Hematopoietic multipotent progenitor cell treated with erythropoietin and hydrocortisone succinate and interleukin-3 and kit ligand, for 15 days (in vitro differentiated cells): ENCODE results near the gene GCG.

Experiments
- DNase-seq: peaks from one replicate; pipeline ENCODE4 v3.0.0-alpha.2; 2015; ENCODE audit warnings: low spot score

The GCG gene

DNA sequence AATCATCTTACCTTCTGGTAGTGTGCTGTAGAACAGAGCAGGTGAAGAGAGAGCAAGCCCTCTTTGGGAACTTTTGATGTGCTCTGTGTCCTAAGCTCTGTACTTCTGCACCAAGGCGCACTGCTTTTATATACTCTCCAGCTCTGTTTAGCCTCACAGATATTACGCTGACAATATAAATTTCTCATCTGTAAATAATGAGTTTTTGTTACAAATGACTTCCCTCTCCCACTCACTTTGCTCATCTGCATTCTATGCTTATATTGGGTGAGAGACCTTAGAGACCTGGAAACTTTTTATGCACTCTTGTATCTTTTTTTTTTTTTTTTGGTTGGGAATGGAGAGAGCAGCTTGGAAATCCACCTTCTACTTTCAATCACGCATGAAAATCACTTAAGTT is at the start of gene GCG:
GCG (minus strand) TSS at position 101 of the 400 bp plus-strand sequence. CDS start 3,069 bp downstream, outside the sequence.
- DNase-seq = no peak

DNA sequence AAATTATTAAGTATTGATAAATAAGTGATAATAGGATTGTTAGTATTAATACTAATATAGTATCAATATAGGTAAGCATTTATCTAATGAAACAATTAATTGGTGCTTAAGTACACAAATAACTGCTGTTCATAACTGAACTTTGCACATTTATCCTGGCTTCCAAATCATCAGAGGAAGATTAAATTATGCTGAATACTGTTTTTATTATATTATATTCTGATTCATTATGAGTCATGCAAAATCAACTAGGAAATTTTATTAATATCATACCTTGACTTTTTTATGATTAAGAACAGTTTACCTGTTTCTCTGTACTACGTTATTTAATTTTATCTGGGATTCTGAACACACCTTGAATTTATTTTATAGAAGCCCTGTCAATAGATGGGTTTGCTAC is 48.6 kb upstream of the GCG start:
- no peak for DNase-seq

DNA sequence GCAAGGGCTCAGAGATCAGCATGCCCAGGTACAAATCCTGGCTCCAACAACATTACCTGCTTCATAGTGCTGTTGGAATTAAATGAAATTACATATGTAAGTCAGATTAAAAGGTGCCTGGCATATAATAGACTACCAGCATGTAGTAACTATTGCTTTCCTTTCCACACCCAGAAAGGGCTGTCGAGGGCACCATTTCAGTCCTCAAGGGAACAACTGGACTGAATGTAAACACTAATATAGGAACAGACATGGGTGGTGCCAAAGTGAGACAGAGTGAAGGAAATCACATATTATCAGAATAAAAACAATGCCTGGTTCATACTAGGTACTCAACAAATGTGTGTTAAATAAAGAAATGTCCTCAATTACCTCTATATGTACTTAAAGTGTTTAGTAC is 47.9 kb upstream of the GCG start:
- no peak for DNase-seq

DNA sequence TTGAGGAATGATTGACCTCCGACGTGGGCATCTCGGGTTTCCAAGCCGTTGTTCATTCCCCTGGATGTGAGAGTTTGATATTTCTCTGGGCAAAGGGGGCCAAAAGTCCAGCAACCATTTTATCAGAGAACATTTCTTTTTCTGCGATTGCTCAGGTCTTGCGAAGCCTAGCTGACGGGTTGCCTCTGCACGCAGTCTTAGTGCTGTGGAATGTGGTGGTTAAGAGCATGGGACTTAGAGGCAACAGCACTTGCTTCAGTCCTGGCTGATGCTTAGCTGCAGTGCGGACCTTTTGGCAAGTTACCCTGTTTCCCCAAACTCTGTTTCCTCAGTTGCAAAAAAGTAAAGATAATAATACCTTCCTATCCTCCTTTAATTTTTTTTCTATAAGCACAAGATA is 46.2 kb upstream of the GCG start:
- no peak for DNase-seq

DNA sequence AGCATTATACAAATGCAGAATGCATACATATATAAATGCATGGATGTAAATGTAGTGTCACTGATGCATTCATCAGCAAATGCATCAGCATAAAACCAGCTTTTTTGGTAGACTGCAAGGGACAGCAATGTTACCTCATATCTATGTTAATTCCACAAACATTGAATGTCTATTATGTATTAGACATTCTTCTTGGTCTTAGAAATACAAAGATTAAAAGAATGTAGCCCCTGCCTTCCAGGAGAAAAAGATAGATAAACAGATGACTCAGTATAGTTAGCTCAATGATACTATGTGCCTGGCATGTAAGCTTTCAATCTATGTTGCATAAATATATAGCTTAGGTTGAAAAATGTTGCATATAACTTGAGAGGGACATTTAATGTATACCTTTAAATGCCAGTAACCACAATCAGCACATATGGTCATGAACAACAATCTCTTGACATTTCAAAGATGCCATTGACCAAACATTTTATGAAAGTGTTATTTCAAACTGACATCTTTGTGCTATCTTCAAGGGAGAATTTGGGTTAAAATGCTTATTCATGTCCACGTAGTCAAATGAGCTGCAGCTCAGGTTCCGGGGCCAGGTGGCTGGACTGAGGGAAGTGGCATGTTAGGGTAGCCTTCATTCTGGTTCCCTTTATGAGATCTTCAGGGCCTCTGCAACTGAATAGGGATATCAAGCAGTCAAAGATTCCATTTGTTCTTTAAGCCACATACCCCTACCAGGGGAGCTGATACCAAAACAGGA is 45.2 kb upstream of the GCG start:
- DNase-seq = no peak

DNA sequence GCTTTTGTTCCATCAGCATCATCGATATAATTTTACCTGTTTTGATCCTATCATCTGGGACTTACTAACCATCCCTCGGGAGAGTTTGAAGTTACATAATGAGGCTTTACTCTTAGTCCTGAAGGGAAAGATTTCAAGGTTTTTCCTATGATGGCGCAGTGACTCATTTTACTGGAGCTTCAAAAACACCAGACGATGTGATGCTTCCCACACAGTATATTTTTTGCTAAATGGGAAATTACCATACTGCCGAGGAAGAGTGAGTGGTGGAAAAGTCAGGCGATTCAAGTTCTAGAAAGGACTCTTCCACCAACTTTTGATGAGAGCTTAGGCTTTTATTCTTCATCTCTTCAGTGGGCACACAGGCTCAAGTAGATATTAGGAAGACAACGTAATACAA is 44.6 kb upstream of the GCG start:
- DNase-seq = no peak

DNA sequence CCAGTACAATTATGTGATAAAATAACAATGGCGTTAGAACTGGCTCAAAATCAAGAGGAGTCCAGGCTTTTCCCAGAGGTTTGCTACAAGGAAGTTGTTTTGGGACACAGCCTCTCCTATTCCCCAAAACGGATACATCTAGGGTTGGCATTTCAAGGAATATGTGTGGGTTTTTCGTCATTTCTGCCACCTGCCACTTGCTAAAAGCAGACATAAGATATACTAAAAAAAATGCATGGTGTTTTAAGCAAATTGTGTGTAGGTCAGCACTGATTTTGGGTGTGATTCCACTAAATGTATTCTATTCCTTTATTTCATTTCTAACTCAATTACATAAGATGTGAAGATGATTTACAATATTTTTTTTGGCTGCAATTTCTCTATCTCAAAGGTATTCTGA is 36.4 kb upstream of the GCG start:
- no peak for DNase-seq

DNA sequence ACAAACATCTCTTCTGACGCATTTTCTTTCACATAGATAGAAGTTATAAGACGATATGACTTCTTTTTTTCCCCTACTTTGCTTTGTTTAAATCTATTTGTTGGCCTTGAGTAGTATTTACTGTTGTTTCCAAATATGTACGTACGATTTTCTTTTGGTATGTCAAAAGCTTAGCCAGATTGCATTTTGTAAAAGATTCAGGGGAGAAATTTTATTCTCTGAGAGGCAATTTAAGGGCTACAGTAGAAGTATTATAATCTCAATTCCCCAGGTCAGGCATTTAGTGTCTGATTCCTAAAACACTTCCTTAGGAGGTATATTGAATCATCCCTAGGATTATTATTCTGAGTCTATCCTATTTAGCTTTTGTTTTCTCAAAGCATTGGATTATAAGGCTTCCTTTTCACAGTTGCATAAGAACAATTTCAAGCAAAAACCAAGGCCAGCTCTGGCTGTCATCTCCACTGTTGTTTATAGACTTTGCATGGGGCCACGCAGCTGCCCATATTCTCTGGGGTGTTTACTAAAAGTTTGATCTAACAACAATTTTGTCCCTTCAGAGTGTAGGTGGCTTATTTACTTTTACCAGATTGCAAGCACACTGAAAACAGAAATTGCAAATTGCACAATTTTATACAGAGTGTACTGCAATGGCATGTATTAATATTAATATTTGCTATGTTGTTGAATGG is 33.6 kb upstream of the GCG start:
- no peak for DNase-seq

DNA sequence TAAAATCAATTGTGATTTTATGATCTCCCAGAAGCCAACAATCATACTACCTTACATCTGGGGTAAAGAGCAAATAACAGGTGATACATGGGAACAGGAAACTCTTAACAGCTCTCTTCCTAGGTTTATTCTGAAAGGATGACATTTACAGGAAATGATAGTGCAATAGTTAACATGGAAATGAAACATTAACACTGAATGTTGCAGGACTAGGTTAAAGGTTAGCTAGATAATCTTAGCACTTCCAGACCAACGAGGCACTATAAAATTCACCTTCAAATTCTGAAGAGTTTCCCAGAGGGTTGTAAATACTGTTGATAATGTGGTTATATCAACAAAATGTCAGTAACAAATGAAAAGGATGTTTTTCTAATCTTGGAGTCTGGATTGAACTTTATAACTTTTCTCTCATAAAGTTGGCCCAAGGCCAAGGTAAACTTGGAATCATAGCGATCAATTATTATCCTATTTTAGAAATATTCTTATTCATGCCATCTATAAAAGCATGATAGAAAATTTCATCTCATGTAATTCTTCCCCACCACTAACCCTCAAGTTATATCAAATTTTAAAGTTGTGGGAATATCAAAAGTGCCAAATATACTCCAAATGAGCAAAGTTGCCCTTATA is 32.9 kb upstream of the GCG start:
- no peak for DNase-seq

DNA sequence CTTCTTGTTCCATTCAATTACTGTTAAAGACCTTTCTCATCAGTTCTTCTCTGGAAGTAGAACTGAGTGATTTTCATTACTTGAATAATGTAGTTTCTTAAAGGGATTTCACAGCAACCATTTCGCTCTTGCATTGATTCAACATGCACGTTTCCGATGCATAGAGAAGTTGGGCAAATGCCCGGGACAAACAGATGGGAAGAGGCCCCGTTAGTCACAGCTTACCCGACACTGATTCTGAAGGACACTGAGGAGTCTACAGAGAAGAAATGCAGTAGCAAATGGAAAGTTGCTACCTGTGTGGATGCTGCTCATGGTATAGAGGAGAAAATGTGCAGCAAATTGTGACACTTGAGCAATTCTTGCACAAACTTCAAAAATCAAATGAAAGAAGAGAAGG is 32.3 kb upstream of the GCG start:
- no peak for DNase-seq

DNA sequence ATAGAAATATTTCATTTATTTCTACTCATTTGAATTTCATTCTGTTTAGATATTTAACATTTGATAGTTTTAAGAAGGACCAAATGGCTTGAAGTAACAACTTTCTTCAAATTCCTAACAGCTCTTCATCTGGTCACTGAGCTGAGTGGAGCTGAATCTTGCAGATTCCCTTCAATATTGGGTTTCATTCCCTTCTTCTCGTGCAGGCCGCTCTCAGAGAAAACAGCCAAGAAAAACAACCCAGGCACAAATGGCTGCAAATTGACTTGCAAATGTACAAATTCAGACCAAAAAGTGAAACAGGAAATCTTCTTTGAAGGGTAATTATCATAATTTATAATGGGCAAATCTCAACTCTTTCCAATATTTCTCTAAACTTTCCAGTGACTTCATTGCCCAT is 30.3 kb upstream of the GCG start:
- no peak for DNase-seq

DNA sequence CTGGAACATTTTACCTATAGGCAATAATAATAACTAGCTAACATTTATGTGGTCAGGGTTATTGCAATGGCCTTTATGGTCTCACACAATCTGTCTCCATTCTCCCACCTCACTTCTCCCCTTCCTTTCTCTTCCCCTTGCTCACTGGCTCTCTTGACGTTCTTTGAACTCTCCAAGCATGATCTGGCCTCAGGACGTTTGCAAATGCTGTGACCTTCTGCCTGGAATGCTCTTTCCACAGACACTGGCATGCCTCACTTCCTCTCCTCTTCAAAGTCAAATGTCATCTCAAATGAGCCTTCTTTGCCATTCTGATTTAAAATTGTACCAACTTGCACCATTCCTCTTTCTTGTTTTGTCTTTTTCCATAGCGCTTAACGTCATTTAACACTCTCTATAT is 25.3 kb upstream of the GCG start:
- no peak for DNase-seq

DNA sequence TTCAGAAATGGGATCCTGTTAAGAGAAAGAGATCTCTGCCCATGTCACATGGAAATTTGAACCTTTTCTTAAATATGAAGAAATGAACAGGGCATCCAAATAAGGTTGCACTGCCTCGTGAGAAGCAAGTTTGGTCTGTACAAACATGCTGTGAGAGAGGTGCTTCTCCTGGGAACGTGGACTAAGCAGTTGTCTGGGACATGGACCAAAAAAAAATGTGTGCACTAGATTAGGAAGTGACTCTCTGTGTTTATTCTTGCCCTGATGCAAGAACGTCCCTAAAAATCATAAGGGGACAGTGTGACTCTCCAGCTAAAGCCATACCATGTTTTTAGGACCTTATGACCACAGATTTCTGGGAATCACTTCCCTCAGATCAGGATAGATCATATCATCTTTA is 23.7 kb upstream of the GCG start:
- DNase-seq = no peak

DNA sequence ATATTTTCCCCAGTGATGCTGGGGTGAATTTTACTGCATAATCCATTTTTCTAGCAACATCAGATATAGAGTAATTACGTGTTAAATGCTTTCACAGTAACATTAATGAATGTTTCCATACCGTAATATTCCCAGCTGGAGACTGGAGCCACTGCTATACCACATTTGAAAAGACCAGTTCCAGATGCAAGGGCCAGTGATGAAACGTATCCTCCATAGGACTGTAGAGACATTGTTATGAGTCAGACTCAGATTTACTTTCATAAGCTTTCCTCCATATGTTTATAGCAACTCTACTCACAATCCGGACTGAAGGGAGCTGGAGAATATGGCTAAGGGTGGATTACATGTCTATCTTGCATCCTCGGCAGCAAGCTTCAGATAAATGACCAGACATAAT is 22.7 kb upstream of the GCG start:
- DNase-seq = no peak

DNA sequence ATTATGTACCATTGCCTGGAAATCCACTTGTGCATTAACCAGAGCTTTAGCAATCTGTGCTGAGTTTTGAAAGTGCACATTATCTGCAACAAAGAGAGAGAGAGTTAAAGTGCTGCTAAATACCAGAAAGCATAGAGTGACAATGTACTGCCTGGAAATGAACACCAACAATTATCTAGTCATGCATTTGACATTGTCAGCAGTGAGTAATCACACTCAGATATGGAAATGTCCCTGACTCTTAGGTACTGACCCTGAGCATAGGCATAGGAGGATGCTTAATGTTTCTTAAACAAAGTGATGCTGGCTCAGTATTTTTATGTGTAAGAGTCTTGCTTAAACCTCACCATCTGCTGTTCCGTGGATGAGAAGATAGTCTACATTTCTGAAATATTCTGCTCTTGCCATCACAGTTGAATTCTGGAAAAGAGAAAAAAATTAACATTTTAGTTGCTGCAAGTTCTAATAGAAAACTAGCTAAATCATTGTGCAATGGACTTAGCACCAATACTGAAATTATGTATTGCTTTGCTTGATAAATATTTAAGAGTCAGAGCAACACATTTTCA is 20.8 kb upstream of the GCG start:
- no peak for DNase-seq

DNA sequence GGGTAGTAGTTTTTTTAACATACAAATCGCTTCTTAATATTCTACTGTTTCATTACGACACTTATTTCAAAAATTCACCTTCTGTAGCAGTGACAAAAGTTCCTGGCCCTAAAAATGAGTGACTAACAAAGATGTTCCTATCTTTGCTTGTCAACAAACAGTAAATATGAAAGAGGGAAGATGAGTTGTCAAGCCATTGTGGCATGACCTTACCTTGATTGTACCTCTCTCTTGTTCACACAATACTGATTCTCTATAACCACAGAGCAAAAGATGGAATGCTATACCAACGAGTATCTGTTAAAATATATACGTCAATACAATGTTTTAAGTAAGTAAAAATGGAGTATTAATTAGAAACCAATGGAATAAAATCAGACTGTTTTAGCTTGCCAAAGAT is 14.7 kb upstream of the GCG start:
- no peak for DNase-seq

DNA sequence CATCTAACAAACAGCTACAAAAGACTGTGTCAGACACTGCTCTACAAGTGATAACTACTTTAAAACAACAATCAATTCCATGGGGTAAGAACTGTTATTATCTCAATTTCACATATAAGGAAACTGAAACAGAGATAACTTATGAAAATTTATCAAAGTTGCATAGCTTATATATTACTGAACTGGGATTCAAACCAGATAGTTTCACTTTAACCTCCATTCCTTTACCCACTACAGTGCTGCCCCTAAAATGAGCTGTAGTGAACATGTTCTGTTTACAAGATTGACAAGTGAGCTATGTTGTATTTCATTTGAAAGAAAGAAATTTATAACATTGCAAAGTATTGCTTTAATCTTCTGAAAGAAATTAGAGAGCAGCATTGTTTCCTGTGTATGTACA is 14.1 kb upstream of the GCG start:
- DNase-seq = no peak

DNA sequence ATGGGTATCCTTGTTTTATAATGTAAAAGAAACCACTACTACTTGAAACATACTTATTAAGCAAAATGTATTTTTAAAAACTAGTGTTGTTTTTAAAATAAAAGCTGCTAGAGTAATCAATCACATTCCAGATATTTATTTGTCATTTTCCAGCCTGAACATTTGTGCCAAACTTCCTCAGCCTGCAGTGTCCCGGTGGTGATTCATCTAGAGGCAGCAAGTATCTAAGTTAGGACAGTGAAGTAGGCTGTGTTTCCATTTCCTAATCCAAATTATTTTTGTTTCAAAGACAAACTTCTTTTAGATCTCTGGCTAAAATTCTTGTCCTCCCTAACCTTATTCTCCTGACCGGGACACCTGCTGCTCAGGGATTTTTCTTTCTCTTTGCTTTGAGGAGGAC is 12.8 kb upstream of the GCG start:
- DNase-seq = no peak

DNA sequence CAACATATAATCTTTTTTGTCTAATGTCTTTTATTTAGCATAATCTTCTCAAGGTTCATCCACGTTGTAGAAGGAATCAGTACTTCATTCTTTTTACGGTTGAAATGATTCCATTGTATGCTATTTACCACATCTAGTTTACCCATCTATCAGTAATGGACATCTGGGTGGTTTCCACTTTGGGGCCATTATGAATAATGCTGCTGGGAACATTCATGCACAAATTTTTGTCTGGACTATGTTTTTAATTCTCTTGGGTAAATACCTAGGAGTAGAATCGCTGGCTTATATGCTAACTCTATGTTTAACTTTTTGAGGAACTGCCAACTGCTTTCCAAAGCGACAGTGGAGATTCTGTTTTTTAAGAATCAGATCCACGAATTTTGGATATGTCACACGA is 7.4 kb upstream of the GCG start:
- DNase-seq = no peak

DNA sequence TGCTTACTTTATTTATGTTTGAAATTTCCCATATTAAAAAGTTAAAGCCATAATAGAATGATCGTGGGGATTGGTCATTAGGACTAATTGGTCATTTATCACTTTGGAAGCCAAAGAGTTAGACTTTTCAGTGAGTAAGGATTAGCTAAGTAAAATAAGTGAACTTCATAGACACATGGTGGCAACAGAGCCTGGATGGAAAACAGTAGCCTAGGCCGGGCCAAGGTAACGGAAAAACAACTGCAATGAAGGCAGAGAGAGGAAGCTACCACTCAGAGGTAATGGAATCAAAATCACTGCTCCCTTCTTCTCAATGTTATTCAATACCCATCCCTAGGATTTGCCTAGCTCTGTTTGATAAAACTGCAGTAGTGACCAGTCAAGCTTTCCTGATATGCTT is 4.1 kb upstream of the GCG start:
- DNase-seq = no peak

DNA sequence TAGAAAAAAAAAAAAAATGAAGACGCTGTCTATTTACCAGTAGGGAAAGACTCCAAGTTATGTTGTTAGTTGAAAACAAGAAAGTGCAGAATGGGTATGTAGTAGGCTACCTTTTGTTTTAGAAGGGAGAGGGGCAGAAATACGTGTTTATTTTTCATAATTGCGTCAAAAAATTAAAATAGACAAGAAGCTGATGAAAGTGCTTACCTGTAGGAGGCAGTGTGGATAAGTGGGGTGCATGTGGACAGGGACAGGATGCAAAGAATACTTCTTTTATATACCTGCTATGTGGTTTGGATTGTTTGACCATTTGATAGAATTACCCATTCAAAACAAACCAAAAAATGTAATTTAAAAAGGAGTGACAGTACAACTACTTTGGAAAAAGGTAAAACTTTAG is 3.0 kb upstream of the GCG start:
- no peak for DNase-seq

DNA sequence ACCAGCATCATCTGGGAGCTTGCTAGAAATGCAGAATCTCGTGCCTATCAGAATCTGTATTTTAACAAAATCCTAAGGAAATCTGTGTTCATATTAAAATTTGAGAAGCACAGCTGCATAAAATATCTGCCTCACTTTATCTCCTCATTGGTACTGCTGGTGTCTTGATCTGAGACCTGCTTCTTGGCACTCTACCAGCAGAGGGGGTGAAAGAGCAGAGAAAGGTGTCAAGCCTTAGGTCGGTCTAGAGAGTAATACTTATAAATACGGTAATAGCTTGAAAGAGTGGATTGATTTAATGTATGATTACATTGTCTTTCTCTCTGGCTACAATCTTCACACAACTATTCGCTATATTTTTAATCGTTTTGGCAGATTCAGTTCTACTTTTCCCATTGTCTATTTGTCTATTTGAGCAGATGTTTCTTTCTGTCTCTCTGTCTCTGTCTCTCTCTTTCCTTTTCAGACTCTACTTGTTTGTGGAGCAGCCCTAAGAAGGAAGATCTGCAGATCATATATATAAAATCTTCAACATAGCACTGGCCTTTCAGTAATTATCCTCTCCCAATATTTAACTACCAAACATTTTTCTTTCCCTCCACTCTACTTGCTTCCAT is 1.7 kb upstream of the GCG start:
- DNase-seq = peak; percentile 9

DNA sequence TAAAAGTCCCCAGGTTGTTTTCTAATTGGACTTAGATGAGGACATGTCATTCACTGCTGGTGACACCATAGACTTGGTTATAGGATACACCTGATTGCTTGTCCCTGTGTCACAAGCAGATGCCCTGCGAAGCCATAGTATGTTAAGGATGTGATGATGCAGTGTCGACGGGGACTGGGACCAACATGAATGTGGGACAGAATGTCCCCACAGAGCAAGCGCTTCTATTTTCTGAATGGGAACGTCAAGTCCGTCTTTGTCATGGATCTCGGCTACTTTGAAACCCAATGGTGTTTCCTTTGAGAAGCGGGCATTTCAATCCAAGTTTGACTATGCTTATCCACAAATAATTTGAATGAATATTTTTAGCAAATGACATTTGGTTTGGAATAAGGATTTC is 2.1 kb downstream of the GCG start:
- DNase-seq = no peak
